COLO668 (cell line): ENCODE measurements around the gene NOTCH2.
"Not testable (repeated sequence)": the region's sequence is repeated elsewhere in the genome, so short reads cannot be mapped to it uniquely, and the experiment has no call there.

Experiments
- DNase-seq: peaks from one replicate; lab custom pipeline; 2025; ENCODE audit not compliant: unreplicated experiment; lab: John Stamatoyannopoulos, UW

Gene NOTCH2

DNA sequence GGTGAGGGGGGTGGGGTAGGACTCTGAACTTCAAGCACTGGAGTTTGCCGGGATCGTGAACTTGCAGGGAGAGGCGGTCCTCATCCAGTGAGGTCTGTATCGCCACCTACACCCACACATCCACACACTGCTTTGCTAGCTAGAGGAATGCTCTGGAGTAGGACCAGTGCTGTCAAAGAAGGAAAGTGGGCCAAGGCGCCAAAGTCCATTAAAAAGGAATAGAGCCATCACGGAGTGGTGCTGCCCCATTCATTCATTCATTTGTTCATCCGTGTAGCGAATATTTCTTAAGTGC lies 405 bp upstream of the NOTCH2 start:
- not testable (repeated sequence) for DNase-seq

DNA sequence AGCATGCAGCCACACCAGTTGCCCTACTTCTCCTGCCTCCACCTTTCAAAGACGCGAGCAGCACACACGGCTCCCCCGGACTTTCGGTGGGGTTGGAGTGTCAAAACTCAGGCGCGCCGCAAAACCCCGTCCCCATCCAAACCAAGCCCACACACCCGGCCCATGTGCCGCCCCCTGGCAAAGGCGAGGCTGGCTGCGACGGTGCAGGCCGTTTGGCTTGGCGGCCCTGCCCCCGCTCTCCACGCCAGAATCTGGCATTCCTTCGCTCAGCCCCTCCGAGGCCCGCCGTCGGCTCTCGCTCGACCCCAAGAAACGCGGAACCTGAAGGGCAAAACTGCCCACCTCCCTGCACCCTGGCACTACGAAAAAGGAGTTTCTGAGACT lies 787 bp downstream of the NOTCH2 start:
- DNase-seq: not testable (repeated sequence)

- not testable (repeated sequence) for DNase-seq
Measured at GRCh38 chr1:120048208-120048607, 21.3 kb downstream of the NOTCH2 start.

GRCh38 chr1:120041771-120042170 lies 27.7 kb downstream of the NOTCH2 start:
- not testable (repeated sequence) for DNase-seq

GRCh38 chr1:120032253-120032652 lies 37.2 kb downstream of the NOTCH2 start:
- DNase-seq: not testable (repeated sequence)

- not testable (repeated sequence) for DNase-seq
Measured at GRCh38 chr1:120023791-120024190, 45.7 kb downstream of the NOTCH2 start.

GRCh38 chr1:120014978-120015377 lies 54.5 kb downstream of the NOTCH2 start:
- DNase-seq: not testable (repeated sequence)

GRCh38 chr1:120008320-120008719 lies 61.1 kb downstream of the NOTCH2 start:
- not testable (repeated sequence) for DNase-seq

DNA sequence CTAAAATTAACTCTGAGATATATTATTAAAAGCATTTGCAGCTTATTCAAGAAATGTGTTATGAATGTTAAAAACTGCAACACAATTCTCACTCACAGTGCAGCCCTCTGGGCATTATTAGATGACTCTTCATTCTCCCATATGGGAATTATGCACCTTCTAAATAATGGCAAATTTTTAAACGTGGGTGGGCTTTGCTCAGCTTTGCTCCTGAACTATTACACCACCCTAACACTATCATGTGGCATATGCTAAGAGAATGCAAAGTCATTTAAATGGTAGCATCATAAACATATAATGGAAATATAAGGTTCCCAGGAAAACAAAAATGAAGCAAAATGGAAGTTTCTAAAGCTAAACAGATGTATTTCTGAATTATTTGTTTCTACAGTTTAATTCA lies 61.6 kb downstream of the NOTCH2 start:
- not testable (repeated sequence) for DNase-seq

DNA sequence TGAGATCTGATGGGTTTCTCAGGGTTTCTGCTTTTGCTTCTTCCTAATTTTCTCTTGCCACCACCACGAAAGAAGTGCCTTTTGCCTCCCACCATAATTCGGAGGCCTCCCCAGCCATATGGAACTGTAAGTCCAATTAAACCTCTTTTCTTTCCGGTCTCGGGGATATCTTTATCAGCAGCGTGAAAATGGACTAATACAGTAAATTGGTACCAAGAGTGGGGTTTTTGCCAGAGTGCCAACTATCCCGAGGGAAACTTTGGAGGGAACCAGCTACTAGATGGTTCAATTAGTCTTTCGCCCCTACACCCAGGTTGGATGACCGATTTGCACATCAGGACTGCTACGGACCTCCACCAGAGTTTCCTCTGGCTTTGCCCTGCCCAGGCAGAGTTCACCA lies 68.4 kb downstream of the NOTCH2 start:
- DNase-seq: not testable (repeated sequence)

DNA sequence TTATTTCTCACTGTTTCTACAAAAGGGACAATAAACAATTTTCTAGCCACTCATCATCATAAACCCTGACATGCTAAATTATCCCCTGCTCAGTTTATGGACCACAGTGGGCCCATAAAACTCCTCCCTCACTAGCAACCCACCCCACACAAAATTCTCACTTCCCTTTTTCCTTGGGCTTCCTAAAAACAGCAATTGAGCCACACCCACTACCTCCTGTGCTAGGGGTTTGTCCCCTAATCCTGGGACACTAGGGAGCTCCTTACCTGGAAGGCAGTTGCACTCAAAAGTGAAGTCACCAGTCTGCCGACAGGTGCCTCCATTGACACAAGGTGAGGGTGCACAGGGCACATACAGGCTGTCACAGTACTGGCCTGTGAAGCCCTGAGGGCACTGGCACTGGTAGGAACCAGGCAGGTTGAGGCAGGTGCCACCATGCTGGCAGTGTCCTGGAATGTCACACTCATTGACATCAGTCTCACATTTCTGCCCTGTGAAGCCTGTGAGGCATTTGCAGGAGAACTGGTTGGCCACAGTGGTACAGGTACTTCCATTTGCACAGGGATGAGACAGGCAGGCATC lies 72.6 kb downstream of the NOTCH2 start:
- DNase-seq: not testable (repeated sequence)

- not testable (repeated sequence) for DNase-seq
Measured at GRCh38 chr1:119995975-119996374, 73.5 kb downstream of the NOTCH2 start.

DNA sequence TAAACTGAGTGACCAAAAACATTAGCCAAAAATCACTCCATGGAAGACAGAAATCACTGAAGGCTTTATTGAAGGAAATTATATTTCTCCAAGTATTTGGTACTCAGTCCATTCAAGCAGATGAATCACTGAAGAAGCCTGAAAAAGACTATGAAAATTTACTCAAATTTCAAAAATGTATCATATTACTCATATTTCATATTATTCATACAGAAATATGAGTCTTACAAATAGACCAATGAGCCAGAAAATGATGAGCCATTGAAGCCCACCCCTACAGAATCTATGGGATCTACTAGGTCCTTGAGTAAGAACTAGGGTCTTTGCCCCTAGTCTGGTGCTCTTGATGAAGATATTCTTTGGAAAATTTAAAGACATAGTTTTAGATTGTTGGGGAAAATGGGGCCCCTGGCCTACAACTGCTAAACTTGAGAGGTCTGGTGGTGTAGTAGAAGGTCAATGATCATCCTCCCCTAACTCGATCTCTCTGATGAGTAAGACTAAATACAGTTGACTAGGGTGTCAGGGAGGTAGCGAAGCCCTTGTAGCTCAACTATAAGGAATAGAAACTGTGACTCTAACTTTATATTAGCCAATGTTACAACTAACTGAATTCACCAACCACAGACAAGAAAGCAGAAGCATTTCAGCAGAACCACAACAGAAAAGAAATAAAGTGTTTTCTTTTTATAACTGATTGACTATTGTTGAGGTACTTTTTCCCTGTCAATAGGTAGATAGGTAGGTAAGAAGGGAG lies 81.0 kb downstream of the NOTCH2 start:
- DNase-seq: no peak

DNA sequence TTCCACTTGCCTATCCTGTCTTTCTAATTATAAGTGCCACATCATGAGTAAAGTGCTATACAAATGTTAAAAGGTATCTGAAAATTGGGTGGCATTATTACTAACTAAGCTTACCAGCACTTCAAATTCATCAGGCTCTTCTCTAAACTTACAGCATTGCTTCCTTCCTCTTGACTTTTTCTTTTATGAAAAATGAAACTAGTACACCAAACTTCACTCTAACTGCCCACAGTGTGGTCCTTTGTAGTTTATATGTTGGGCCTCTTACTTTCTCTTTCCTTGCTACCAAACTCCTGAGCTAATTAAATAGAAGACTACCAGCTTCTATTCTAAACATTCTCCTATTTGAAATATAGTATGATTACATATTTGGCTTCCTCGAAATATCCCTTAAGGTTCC lies 81.8 kb downstream of the NOTCH2 start:
- DNase-seq: no peak

DNA sequence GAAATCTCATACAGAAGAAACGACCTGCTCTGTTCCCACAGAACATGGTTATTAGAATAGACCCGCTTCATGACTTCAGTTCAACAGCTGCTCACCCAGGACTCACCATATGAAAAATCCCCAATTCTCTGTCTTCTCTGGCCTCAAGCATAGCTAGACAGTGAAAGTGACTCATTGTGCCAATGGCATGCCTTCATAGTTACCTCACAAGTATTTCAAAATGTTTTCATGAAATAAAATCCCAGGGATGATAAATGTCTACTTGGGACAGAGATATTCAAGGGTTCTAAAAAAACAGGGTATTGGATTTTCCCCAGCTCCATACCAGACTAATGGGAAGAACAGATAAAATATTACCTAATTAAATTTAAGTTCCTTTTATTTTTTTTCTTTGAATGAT lies 82.3 kb downstream of the NOTCH2 start:
- DNase-seq: no peak

- no peak for DNase-seq
Measured at GRCh38 chr1:119986007-119986497, 83.4 kb downstream of the NOTCH2 start.

DNA sequence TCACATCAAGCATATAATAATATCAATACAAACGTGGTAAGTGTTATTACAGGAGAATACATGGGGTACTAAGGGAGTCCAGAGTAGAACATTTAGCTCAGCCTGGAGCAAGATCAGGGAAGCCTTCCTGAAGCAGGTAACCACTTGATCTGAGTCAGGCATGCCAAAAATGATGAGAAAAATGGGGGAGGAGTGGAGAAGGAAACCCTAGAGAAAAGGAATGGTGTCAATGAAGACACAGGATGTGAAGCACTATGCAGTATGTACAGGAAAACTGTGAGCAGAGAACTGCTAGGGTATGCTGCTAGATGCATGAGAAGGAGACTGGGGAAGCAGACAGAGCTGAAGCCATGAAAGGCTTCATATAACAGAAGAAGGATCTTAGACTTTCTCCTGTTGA lies 84.7 kb downstream of the NOTCH2 start:
- no peak for DNase-seq

- DNase-seq: no peak
Measured at GRCh38 chr1:119981986-119982815, 87.3 kb downstream of the NOTCH2 start.

DNA sequence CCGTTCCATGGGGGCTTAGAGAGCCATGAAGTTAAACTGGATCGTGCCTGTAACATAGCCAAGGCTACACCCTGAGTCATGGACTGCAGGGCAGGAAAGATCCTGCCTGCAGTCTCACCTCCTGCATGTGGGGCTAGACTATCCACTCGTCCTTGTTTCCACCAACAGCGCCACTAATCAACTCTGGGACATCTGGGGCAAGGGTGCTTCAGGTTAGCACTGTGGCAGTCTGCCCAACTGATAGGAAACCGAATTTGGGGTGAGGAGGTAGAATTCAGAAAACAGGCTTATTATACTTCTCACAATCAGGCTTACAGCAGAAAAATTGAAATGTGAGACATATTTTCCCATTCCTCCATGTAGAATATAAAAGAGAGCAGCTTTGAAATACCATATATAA lies 88.0 kb downstream of the NOTCH2 start:
- DNase-seq: no peak

DNA sequence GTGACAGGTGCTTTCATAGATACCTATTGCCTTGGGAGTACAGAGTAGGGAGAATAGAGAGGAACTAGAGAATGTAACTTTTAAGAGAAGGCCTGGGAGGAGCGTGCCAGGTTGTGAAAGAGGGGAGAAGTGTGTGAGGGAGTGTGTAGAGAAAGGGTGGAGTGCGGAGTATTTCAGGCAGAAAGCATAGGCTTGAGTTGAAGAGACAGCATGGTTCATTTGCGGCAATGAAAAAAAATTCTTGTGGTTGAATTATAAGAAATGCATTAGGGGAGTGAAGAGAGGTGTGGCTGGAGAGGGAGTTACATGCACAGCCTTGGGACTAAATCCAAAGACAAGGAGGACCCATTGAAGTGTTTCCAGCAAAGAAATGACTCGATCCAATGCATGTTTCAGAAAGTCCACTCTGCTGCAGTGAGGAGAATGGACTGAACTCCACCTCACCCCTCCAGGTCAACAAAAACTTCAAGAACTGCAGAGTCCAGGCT lies 91.4 kb downstream of the NOTCH2 start:
- no peak for DNase-seq

GRCh38 chr1:119977113-119977736 lies 92.2 kb downstream of the NOTCH2 start:
- DNase-seq: not testable (repeated sequence)
